Fibroblast of lung (primary cell): ENCODE data around the gene C3orf70. TPM values are rescaled to one million over a fixed set of nuclear protein-coding genes. Genes with fewer than 3 reads are reported as not detected.

Source experiments
- DNase-seq, 2 donors: peaks; one replicate each; pipeline versions ENCODE4 v3.0.0 to v3.0.0-alpha.2; 2010; ENCODE audit warnings: low read depth in 2 of 2
- H2AFZ ChIP-seq: 2 replicates; pipeline ENCODE4 v1.5.1; 2012; ENCODE audit warnings: low read length, control low read depth, inconsistent platforms
- H3K27ac ChIP-seq: 2 replicates; pipeline ENCODE4 v1.5.1; 2011; ENCODE audit warnings: low read length, control low read depth; ENCODE audit not compliant: insufficient read depth
- H3K27me3 ChIP-seq: 2 replicates; pipeline ENCODE4 v1.5.1; 2011; ENCODE audit warnings: mild to moderate bottlenecking, low read length; ENCODE audit not compliant: control insufficient read depth, insufficient read depth
- H3K36me3 ChIP-seq: 2 replicates; pipeline ENCODE4 v1.5.1; 2011; ENCODE audit warnings: low read length; ENCODE audit not compliant: control insufficient read depth, insufficient read depth
- H3K4me1 ChIP-seq: 2 replicates; pipeline ENCODE4 v1.5.1; 2011; ENCODE audit warnings: low read length; ENCODE audit not compliant: control insufficient read depth, insufficient read depth; ENCODE audit errors: extremely low read depth
- H3K4me2 ChIP-seq: 2 replicates; pipeline ENCODE4 v1.5.1; 2011; ENCODE audit warnings: low read length, control low read depth; ENCODE audit not compliant: insufficient read depth; ENCODE audit errors: extremely low read depth
- H3K4me3 ChIP-seq, 4 experiments: fragments of 200-600 bp in 1 of 4; sonication (generic) in 1 of 4; replicated peaks in 1 of 4; 2 replicates each; pipeline ENCODE4 v1.5.1; 2011 to 2016; ENCODE audit warnings: low read length in 4 of 4, low read depth in 3 of 4, mild to moderate bottlenecking in 3 of 4, control low read depth in 2 of 4, inconsistent platforms in 1 of 4, mixed read lengths in 1 of 4; ENCODE audit not compliant: insufficient read depth in 1 of 4; ENCODE audit errors: control extremely low read depth in 1 of 4
- H3K79me2 ChIP-seq: 2 replicates; pipeline ENCODE4 v1.5.1; 2012; ENCODE audit warnings: mild to moderate bottlenecking, low read length, inconsistent platforms; ENCODE audit not compliant: control insufficient read depth, insufficient read depth
- H3K9ac ChIP-seq: 2 replicates; pipeline ENCODE4 v1.5.1; 2011; ENCODE audit warnings: mild to moderate bottlenecking, low read length, control low read depth; ENCODE audit not compliant: insufficient read depth
- H3K9me3 ChIP-seq: 2 replicates; pipeline ENCODE4 v1.5.1; 2012; ENCODE audit warnings: low read depth, low read length; ENCODE audit not compliant: control insufficient read depth, insufficient read depth
- H4K20me1 ChIP-seq: 2 replicates; pipeline ENCODE4 v1.5.1; 2011; ENCODE audit warnings: low read length; ENCODE audit not compliant: control insufficient read depth, insufficient read depth; ENCODE audit errors: extremely low read depth
- CTCF ChIP-seq, 2 donors: IDR thresholded peaks in 1 of 2; conservative IDR thresholded peaks in 1 of 2; 1 replicate in 1 of 2; 2 replicates in 1 of 2; pipeline ENCODE4 v1.5.1; 2011 to 2012; ENCODE audit warnings: low read length in 2 of 2, control low read depth in 1 of 2, inconsistent platforms in 1 of 2, low read depth in 1 of 2, mild to moderate bottlenecking in 1 of 2
- EZH2 ChIP-seq: IDR thresholded peaks from 2 replicates; pipeline ENCODE4 v1.5.1; 2012; ENCODE audit warnings: low read length, control low read depth, mild to moderate bottlenecking; ENCODE audit errors: missing control alignments
- polyA plus RNA-seq, 2 donors: library from polyadenylated mRNA; depleted of rRNA in 1 of 2; stranded (reverse) in 1 of 2; unstranded in 1 of 2; fragments of >200 nt; gene quantifications; 2 replicates each; pipeline ENCODE4 v1.2.1, GENCODE V29; 2011 to 2012; ENCODE audit warnings: missing spikeins in 1 of 2
- total RNA-seq: library from RNA; depleted of rRNA; stranded (reverse); fragments of >200 nt; gene quantifications from 2 replicates; pipeline ENCODE4 v1.2.1, GENCODE V29; 2014

The C3orf70 gene
- total and polyA plus RNA-seq, 2 donors (not counting 1 experiment from before 2014, with no cell fraction given) = 0.33 to 4.7 TPM

- TF ChIP-seq CTCF (conservative IDR thresholded peaks at IDR 0.05 in 1 of 2, IDR thresholded peaks at IDR 0.05 in 1 of 2; ENCODE audit: low read depth in 1 of 2, low read length in 2 of 2) (no peak), EZH2 (no peak)
- no peak for DNase-seq
These were observed 85.7 kb downstream of the C3orf70 start for GRCh38 chr3:185067173-185067572.

DNA sequence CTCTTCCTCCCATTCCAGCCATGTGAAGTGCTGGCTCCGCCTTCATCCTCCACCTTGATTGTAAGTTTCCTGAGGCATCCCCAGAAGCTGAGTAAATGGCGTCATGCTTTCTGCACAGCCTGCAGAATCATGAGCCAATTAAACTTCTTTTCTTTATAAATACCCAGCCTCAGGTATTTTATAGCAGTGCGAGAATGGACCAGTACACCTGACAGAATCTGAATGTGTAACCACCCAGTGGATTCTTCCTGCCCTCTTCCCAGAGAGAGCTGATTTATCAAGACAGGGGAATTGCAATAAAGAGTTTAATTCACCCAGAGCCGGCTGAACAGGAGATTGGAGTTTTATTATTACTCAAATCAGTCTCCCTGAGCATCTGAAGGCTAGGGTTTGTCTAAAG, 86.6 kb downstream of the C3orf70 start:
- Histone ChIP-seq H2AFZ (no peak overlapping the region), H4K20me1 (no peaks in the 10 kb centered on the region), H3K9me3 (no peaks in the 10 kb centered on the region), H3K4me3 (no peak overlapping the region), H3K4me1 (no peaks in the 10 kb centered on the region), H3K27ac (no peak overlapping the region), H3K9ac (no peak overlapping the region), H3K36me3 (no peaks in the 10 kb centered on the region), H3K27me3 (no peaks in the 10 kb centered on the region), H3K4me2 (no peak overlapping the region), H3K79me2 (no peaks in the 10 kb centered on the region)
- TF ChIP-seq EZH2 = no peak
- no peak for TF ChIP-seq CTCF (conservative IDR thresholded peaks at IDR 0.05 in 1 of 2, IDR thresholded peaks at IDR 0.05 in 1 of 2; ENCODE audit: low read depth in 1 of 2, low read length in 2 of 2)
- DNase-seq = no peak

More at GRCh38 chr3:185067173-185067572, 85.7 kb downstream of the C3orf70 start:
- H3K4me2 ChIP-seq = no peak overlapping the region
- no peaks in the 10 kb centered on the region for H4K20me1 ChIP-seq
- H2AFZ ChIP-seq = no peak overlapping the region
- H3K79me2 ChIP-seq = no peaks in the 10 kb centered on the region
- H3K27me3 ChIP-seq = no peaks in the 10 kb centered on the region
- H3K36me3 ChIP-seq = no peaks in the 10 kb centered on the region
- H3K4me1 ChIP-seq = no peaks in the 10 kb centered on the region
- no peaks in the 10 kb centered on the region for H3K9me3 ChIP-seq
- H3K27ac ChIP-seq = no peak overlapping the region
- no peak overlapping the region for H3K4me3 ChIP-seq
- no peak overlapping the region for H3K9ac ChIP-seq

DNA sequence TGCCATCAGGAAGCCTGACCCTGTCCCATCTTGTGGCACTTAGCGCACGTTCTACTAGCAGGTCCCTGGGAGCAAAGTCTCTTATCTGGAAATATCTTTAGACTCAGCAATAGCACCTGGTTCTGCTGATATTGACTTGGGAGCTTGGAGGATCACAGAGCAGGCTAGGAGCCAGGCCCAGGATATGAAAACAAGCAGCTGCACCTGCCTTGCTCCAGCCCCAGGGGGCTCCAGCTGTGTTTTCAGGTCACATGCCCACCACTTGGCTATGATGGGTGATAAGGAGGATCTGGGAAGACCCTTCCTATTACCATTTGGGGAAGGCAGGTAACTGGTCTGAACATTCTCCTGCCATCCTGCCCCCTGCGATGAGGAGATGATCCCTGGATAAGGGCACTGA, 87.8 kb downstream of the C3orf70 start:
- H3K27ac ChIP-seq = no peak overlapping the region
- H3K9me3 ChIP-seq = no peaks in the 10 kb centered on the region
- H3K79me2 ChIP-seq = no peaks in the 10 kb centered on the region
- H3K4me3 ChIP-seq = no peak overlapping the region
- H3K9ac ChIP-seq = no peak overlapping the region
- H3K36me3 ChIP-seq = no peaks in the 10 kb centered on the region
- H3K4me1 ChIP-seq = no peaks in the 10 kb centered on the region
- H4K20me1 ChIP-seq = no peaks in the 10 kb centered on the region
- no peaks in the 10 kb centered on the region for H3K27me3 ChIP-seq
- H3K4me2 ChIP-seq = no peak overlapping the region
- no peak for DNase-seq
- H2AFZ ChIP-seq = no peak overlapping the region
- TF ChIP-seq CTCF (conservative IDR thresholded peaks at IDR 0.05 in 1 of 2, IDR thresholded peaks at IDR 0.05 in 1 of 2; ENCODE audit: low read depth in 1 of 2, low read length in 2 of 2) = no peak
- no peak for TF ChIP-seq EZH2
